Measurements from ENCODE around the gene CIBAR2. TPM values are rescaled to one million over a fixed set of nuclear protein-coding genes. Genes with fewer than 3 reads are reported as not detected.

Gene CIBAR2
- total RNA-seq, 2 experiments from 2014 or later: not detected

Other genes starting within 250 kb of the CIBAR2 start
- gene ZDHHC7, start 100.9 kb downstream of the CIBAR2 start, total RNA-seq: 10 to 100 TPM; 30.5 to 33.7 TPM
- 10 to 100 TPM; 11.6 to 13.9 TPM for gene KIAA0513, start 84.7 kb downstream of the CIBAR2 start, total RNA-seq

Data from activated naive CD8-positive, alpha-beta T cell treated with anti-CD3 and anti-CD28 coated beads, Interleukin-2, amount 10 ng/mL, durations not matched to agents 7 days and 5 days (primary cell).